ENCODE measurements around the gene TMEM234.

Gene TMEM234

DNA sequence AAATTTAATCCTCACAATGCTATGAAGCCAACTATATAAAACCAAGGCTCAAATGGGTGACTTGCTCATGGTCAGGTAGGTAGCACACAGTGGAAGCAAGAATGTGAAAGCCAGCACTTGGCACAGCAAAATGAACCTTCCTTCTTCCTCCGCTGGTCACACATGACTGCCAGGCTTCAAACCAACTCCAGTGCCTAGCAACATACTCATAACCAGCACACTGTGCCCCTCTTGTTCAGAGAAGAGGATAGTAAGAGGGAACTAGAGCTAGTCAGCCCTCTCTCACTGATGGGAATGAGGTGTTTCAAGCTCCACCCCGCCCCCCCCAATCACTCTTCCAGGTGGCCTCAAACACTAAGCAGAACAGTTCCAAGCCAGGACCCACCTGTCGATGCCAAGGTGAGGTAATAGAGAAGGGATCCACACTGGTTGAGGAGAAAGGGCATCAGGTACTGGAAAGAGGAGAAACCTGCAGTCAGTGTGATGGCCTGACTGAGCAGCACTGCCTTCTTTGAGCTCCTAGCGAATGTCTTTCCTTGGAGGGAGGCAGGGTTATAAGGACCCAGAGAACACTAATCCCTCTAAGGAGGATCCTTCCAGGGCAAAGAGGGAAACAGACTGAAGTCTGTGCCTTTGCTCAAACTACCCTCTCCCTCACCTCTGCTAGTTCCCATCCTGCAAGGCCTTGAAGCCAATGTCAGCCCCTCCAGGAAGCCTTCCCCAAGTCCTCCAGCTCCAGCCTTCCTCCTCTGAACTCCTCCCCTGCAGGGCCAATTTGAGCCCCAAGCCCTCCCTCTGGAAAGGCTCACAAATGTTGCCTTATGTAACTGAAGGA lies 1.2 kb downstream of the TMEM234 start:
- Histone ChIP-seq H3K79me2 (ENCODE audit: low read length) (peaks cover 37% of the 10 kb centered on the region), H2AFZ (ENCODE audit: low read length) (no peak overlapping the region), H3K4me3 (ENCODE audit: low read length) (peak overlapping the region; percentile 77; the same call in 1 of the 2 replicates), H3K9ac (ENCODE audit: low read length) (peak overlapping the region; percentile 91; the same call in 1 of the 2 replicates), H3K9me2 (replicated peaks; ENCODE audit: insufficient read depth, low read length) (no peaks in the 10 kb centered on the region), H3K27me3 (replicated peaks; ENCODE audit: insufficient read depth, low read length) (no peaks in the 10 kb centered on the region), H4K20me1 (ENCODE audit: insufficient read depth, low read length) (no peaks in the 10 kb centered on the region), H3K4me1 (ENCODE audit: low read length) (peaks cover 5% of the 10 kb centered on the region; the same call in 1 of the 2 replicates), H3K27ac (ENCODE audit: low read length) (no peak overlapping the region), H3K9me3 (replicated peaks; ENCODE audit: insufficient read depth, low read length) (no peaks in the 10 kb centered on the region), H3F3A (ENCODE audit: insufficient read depth, low read length) (no peaks in the 10 kb centered on the region), H3K4me2 (ENCODE audit: low read depth, low read length) (peak overlapping the region; percentile 84), H3K36me3 (replicated peaks; ENCODE audit: insufficient read depth, low read length) (0 out of 2 replicates have a peak, but pooled peaks cover 3% of the 10 kb centered on the region)
- DNase-seq: peak; percentile 1
- TF ChIP-seq EZH2 (optimal IDR thresholded peaks at IDR 0.05; ENCODE audit: low read depth, low read length) (no peak), EZH2phosphoT487 (IDR thresholded peaks at IDR 0.05; ENCODE audit: low read length) (no peak)
- TF ChIP-seq, protein P1, sequence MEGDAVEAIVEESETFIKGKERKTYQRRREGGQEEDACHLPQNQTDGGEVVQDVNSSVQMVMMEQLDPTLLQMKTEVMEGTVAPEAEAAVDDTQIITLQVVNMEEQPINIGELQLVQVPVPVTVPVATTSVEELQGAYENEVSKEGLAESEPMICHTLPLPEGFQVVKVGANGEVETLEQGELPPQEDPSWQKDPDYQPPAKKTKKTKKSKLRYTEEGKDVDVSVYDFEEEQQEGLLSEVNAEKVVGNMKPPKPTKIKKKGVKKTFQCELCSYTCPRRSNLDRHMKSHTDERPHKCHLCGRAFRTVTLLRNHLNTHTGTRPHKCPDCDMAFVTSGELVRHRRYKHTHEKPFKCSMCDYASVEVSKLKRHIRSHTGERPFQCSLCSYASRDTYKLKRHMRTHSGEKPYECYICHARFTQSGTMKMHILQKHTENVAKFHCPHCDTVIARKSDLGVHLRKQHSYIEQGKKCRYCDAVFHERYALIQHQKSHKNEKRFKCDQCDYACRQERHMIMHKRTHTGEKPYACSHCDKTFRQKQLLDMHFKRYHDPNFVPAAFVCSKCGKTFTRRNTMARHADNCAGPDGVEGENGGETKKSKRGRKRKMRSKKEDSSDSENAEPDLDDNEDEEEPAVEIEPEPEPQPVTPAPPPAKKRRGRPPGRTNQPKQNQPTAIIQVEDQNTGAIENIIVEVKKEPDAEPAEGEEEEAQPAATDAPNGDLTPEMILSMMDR (IDR thresholded peaks at IDR 0.05; ENCODE audit: low read length): no peak

DNA sequence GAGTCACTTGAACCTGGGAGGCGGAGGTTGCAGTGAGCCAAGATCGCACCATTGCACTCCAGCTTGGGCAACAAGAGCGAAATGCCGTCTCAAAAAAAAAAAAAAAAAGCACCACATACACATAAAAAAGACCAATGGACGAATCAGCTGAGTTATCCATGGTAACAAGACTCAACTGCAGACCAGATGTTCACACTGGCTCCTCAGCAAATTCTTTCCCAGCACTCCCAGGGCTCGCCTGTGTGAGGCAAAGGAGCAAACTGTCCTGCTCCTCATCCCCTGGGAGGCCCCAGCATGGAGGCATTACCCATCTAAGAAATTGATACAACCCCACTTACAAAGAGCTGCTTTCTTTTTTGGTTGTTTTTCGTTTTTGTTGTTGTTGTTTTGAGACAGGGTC lies 3.1 kb downstream of the TMEM234 start:
- Histone ChIP-seq H3K79me2 (ENCODE audit: low read length) (peaks cover 28% of the 10 kb centered on the region), H3K4me2 (ENCODE audit: low read depth, low read length) (no peak overlapping the region), H3K9me2 (replicated peaks; ENCODE audit: insufficient read depth, low read length) (no peaks in the 10 kb centered on the region), H3F3A (ENCODE audit: insufficient read depth, low read length) (no peaks in the 10 kb centered on the region), H3K9ac (ENCODE audit: low read length) (no peak overlapping the region), H4K20me1 (ENCODE audit: insufficient read depth, low read length) (no peaks in the 10 kb centered on the region), H3K4me3 (ENCODE audit: low read length) (no peak overlapping the region), H3K9me3 (replicated peaks; ENCODE audit: insufficient read depth, low read length) (no peaks in the 10 kb centered on the region), H3K27me3 (replicated peaks; ENCODE audit: insufficient read depth, low read length) (no peaks in the 10 kb centered on the region), H3K27ac (ENCODE audit: low read length) (no peak overlapping the region), H3K4me1 (ENCODE audit: low read length) (peaks cover 5% of the 10 kb centered on the region; the same call in 1 of the 2 replicates), H3K36me3 (replicated peaks; ENCODE audit: insufficient read depth, low read length) (peaks cover under 1% of the 10 kb centered on the region; the same call in 1 of the 2 replicates), H2AFZ (ENCODE audit: low read length) (no peak overlapping the region)
- TF ChIP-seq, protein P1 (IDR thresholded peaks at IDR 0.05; ENCODE audit: low read length): no peak
- TF ChIP-seq EZH2 (optimal IDR thresholded peaks at IDR 0.05; ENCODE audit: low read depth, low read length) (no peak), EZH2phosphoT487 (IDR thresholded peaks at IDR 0.05; ENCODE audit: low read length) (no peak)
- no peak for DNase-seq

DNA sequence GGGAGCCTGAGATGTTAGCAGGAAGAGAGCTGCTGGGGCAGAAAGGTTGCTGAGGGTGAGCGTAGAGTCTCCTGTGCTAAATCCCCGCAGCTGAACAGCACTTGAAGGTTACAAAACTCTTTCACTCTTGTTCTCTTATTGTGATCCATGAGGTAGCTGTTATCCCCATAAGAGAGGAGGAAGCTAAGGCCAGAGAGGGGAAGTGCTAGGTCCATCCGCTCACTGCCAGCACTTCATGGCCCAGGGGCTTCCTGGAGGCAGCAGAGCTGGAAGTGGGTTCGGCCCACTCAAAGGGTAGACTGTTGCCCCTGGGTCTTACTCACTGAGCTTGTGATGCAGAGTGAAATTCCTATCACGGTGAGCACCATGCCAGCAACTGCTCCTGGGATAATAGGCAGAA lies 5.6 kb downstream of the TMEM234 start:
- TF ChIP-seq EZH2 (optimal IDR thresholded peaks at IDR 0.05; ENCODE audit: low read depth, low read length) (no peak), EZH2phosphoT487 (IDR thresholded peaks at IDR 0.05; ENCODE audit: low read length) (no peak)
- TF ChIP-seq, protein P1 (IDR thresholded peaks at IDR 0.05; ENCODE audit: low read length): no peak
- Histone ChIP-seq H3K36me3 (replicated peaks; ENCODE audit: insufficient read depth, low read length) (no peaks in the 10 kb centered on the region; the same call in 1 of the 2 replicates), H3K27me3 (replicated peaks; ENCODE audit: insufficient read depth, low read length) (no peaks in the 10 kb centered on the region), H3K9ac (ENCODE audit: low read length) (no peak overlapping the region), H3K9me3 (replicated peaks; ENCODE audit: insufficient read depth, low read length) (no peaks in the 10 kb centered on the region), H2AFZ (ENCODE audit: low read length) (no peak overlapping the region), H3K4me2 (ENCODE audit: low read depth, low read length) (no peak overlapping the region), H3F3A (ENCODE audit: insufficient read depth, low read length) (no peaks in the 10 kb centered on the region), H3K9me2 (replicated peaks; ENCODE audit: insufficient read depth, low read length) (no peaks in the 10 kb centered on the region), H3K27ac (ENCODE audit: low read length) (no peak overlapping the region), H3K4me3 (ENCODE audit: low read length) (no peak overlapping the region), H3K79me2 (ENCODE audit: low read length) (0 out of 2 replicates have a peak, but pooled peaks cover 6% of the 10 kb centered on the region), H4K20me1 (ENCODE audit: insufficient read depth, low read length) (no peaks in the 10 kb centered on the region), H3K4me1 (ENCODE audit: low read length) (no peaks in the 10 kb centered on the region; the same call in 1 of the 2 replicates)
- DNase-seq: no peak
